A375 (cell line): Measurements from ENCODE around the gene KIAA1217. TPM values are rescaled to one million over a fixed set of nuclear protein-coding genes. Genes with fewer than 3 reads are reported as not detected.

Experiments
- small RNA-seq: library from RNA; depleted of rRNA; stranded (forward); fragments of <200 nt; gene quantifications from one replicate; pipeline ENCODE3, GENCODE V24; 2014
- total RNA-seq: library from RNA; depleted of rRNA; stranded (reverse); fragments of >200 nt; shearing (Covaris generic); gene quantifications from 2 replicates; pipeline ENCODE4 v1.2.3, GENCODE V29; 2014; rRNA removed

The KIAA1217 gene
- total RNA-seq: 18.7 and 31.8 TPM in 2 replicates

DNA sequence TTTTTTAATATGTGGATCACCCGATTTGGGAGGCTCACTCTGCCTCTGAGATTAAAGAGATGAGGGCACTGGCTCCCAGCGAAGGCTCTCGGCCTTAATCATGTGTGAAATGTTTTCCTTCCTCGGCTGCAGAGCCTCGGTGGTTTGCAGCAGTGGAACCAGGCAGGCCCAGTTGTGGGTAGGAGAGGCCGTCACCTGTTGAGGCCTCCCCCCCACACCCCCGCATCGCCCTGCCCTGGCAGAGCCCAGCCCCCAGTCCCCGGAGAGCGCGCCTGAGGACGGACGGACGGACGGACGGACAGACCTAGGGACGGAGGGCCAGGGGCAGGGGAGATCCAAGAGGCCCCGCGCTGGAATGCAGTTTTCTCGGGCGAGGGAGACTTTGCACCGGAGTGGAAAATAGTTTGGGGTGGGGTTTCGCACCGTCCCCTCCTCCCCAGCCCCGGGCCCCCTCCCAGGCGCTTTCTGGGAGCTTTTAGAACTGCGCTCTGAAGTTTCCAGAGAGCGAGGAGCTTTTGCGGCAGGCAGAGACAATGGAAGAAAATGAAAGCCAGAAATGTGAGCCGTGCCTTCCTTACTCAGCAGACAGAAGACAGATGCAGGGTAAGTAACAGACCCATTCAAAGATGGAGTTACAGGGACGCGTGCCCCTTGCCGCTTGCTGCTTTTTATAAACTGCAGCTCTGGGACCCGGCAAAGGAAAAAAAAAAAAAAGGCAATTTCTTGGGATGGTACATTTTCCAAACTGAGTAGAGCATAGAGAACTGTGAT is at the start of gene KIAA1217:
Gene KIAA1217 (plus strand): TSS at position 478 of the 771 bp plus-strand sequence. CDS start 56 bp downstream, at position 534.

Small RNA genes lying within 50 kb of the gene (small RNA-seq; reads per million reads assigned to genes)
- gene AC063961.1 (not detected), gene MIR603 (not detected)
